Measurements from ENCODE around the gene NOG. TPM values are rescaled to one million over a fixed set of nuclear protein-coding genes. Genes with fewer than 3 reads are reported as not detected.

Gene NOG
- total RNA-seq, 1 donor from 2014 or later, result 2.3 TPM

- Histone ChIP-seq H3K4me1 (no peaks in the 10 kb centered on the region), H3K27ac (no peak overlapping the region), H3K36me3 (no peaks in the 10 kb centered on the region), H3K9me3 (no peaks in the 10 kb centered on the region), H3K4me3 (no peak overlapping the region), H3K27me3 (peaks cover 10% of the 10 kb centered on the region)
- DNase-seq (no peak), ATAC-seq (no peak)
- TF ChIP-seq CTCF (IDR thresholded peaks at IDR 0.05), result no peak
- intact Hi-C loops (cut with DNase I), result no loop called here
Measured at GRCh38 chr17:56642424-56642823, 48.9 kb downstream of the NOG start.

Other genes starting within 250 kb of the NOG start
- 3.8 TPM for gene C17orf67, start 240.2 kb downstream of the NOG start, total RNA-seq
- 10.4 TPM for gene DGKE, start 240.5 kb downstream of the NOG start, total RNA-seq